ENCODE measurements around the gene ASXL3. TPM values are rescaled to one million over a fixed set of nuclear protein-coding genes. Genes with fewer than 3 reads are reported as not detected.

ASXL3 gene
- total RNA-seq, 1 donor from 2014 or later: 6.6 TPM

DNA sequence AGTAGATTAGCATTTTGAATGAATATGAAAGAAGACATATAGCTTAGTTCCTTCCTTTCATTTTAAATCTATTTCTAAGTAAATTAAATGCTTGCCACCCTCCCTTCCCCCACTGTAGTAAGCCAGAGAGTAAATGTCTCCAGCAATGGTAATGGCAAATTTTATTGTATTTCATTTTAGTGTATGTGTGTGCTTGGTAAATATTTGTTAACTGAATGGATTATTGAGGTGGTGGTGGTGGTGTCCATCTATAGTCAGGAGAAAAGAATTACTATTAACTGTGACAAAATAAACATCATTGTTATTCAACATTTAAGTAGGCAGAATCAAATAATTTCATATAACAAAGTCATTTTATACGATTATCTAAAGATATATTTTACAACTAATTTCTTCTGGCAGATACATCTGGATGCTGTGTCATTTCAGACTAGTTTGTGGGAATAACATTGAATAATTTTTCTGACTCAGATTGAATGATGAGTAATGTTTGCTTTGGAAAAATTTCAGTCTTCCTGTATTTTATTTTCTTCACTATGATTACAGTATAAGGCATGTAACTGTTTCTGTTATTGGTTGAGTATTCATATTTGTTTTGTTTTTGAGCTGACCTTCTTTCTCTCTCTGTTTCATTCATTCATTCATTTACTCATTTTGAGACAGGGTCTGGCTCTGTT lies 18.3 kb downstream of the ASXL3 start:
- Histone ChIP-seq H3K9me3 (no peaks in the 10 kb centered on the region), H3K4me3 (no peak overlapping the region), H3K36me3 (no peaks in the 10 kb centered on the region), H3K4me1 (peaks cover 0 to 4% of the 10 kb centered on the region in 2 donors), H3K27me3 (no peaks in the 10 kb centered on the region), H3K27ac (no peak overlapping the region)
- no peak for DNase-seq (ENCODE audit: low spot score in 2 of 2)
- TF ChIP-seq, protein P1, sequence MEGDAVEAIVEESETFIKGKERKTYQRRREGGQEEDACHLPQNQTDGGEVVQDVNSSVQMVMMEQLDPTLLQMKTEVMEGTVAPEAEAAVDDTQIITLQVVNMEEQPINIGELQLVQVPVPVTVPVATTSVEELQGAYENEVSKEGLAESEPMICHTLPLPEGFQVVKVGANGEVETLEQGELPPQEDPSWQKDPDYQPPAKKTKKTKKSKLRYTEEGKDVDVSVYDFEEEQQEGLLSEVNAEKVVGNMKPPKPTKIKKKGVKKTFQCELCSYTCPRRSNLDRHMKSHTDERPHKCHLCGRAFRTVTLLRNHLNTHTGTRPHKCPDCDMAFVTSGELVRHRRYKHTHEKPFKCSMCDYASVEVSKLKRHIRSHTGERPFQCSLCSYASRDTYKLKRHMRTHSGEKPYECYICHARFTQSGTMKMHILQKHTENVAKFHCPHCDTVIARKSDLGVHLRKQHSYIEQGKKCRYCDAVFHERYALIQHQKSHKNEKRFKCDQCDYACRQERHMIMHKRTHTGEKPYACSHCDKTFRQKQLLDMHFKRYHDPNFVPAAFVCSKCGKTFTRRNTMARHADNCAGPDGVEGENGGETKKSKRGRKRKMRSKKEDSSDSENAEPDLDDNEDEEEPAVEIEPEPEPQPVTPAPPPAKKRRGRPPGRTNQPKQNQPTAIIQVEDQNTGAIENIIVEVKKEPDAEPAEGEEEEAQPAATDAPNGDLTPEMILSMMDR (IDR thresholded peaks at IDR 0.05): no peak
- intact Hi-C loops (cut with DNase I): loop anchor here (2.0 kb wide), 1 partner anchor 18 kb away; the partner anchor contains the start of gene ASXL3

DNA sequence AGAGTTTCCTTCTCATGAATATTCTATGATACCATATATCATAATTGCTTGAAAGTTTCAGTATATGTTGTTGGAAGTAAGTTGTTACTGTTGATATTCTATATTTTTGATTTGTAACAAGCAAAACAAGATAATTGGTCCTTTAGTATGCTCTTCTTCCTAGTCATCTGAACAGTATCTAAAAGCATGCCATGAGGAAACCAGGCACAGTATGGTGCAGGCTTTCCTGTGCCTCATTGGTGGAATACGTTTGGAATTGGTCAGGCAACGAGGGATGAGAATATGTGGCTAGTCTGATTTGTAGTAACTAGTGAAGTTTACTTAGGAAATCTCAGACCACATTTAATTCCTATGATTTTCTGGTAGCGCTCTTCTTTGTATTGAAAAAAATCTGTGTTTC lies 22.8 kb downstream of the ASXL3 start:
- no peak overlapping the region for H3K4me3 ChIP-seq

DNA sequence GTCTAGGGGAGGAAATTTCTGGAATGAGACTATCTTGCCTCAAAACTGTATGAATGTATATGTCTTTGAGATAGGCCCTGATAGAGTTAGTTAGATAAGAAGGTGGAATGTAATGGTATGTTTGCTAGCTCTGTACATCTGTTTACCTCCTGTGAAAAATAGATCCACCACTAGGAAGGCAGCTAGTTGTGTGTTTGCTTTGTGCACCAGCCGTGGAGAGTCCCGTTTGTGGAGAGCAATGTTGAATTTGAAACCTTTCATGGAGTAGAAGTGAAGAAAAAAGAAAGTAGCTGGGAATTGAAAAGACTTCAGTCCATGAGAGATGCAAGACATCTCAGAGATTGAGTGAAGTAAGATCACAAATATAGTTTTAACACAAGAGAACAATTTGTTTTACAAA lies 25.4 kb downstream of the ASXL3 start:
- intact Hi-C loops (cut with DNase I): no loop called here
- H3K4me1 ChIP-seq: no peaks in the 10 kb centered on the region
- H3K4me3 ChIP-seq: no peak overlapping the region
- no peaks in the 10 kb centered on the region for H3K9me3 ChIP-seq
- DNase-seq (ENCODE audit: low spot score in 2 of 2): no peak
- H3K27ac ChIP-seq: no peak overlapping the region
- H3K27me3 ChIP-seq: no peaks in the 10 kb centered on the region
- no peaks in the 10 kb centered on the region for H3K36me3 ChIP-seq
- TF ChIP-seq, protein P1 (IDR thresholded peaks at IDR 0.05): no peak

More for the DNA sequence above, 22.8 kb downstream of the ASXL3 start:
- DNase-seq (ENCODE audit: low spot score in 2 of 2): no peak
- TF ChIP-seq, protein P1 (IDR thresholded peaks at IDR 0.05): no peak
- no peaks in the 10 kb centered on the region for H3K36me3 ChIP-seq
- intact Hi-C loops (cut with DNase I): no loop called here
- no peak overlapping the region for H3K27ac ChIP-seq
- H3K27me3 ChIP-seq: no peaks in the 10 kb centered on the region
- peaks cover 0 to 3% of the 10 kb centered on the region in 2 donors for H3K4me1 ChIP-seq
- H3K9me3 ChIP-seq: no peaks in the 10 kb centered on the region

DNA sequence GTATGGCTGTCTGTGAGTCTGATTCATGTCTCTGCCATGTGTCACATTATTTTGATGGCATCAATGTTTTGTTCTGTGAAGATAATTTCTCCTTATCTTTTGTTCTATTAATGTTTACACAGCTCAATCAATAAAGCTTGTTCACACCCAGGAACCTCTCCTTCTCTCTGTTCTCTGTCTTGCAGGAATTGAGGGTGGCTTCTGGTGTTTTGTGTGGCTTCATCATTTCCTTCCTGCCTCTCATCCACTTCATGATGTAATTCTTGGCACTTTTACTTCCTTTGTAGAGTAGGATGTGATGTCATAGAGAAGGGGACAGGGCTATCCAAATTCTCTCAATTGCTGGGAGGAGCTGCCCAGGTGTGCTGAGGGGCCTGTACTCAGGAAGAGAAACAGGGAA lies 27.2 kb downstream of the ASXL3 start:
- DNase-seq (ENCODE audit: low spot score in 2 of 2): no peak
- Histone ChIP-seq H3K27me3 (no peaks in the 10 kb centered on the region), H3K27ac (no peak overlapping the region), H3K9me3 (no peaks in the 10 kb centered on the region), H3K36me3 (no peaks in the 10 kb centered on the region), H3K4me1 (no peaks in the 10 kb centered on the region), H3K4me3 (no peak overlapping the region)
- intact Hi-C loops (cut with DNase I): no loop called here
- TF ChIP-seq, protein P1 (IDR thresholded peaks at IDR 0.05): no peak

DNA sequence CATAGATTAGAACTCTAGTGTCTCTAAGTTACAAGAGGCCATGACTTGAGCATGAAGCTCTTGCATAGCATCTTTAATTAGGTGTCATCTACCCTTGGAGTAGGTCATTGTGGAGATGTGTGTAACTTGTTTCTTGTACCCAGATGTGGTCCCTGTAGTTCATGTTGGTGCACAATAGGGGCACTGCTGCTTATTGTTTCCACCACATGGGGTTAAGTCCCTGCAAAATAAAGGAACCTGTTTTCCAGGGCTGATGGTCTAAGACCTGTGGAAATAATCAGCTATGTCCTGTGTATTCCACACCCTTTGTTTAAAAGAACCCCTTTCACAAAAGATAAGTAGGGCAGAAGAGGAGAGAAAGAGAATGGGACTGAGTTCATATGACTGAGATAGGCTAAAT lies 28.6 kb downstream of the ASXL3 start:
- intact Hi-C loops (cut with DNase I): no loop called here
- Histone ChIP-seq H3K4me1 (no peaks in the 10 kb centered on the region), H3K4me3 (no peak overlapping the region), H3K27ac (no peak overlapping the region), H3K27me3 (no peaks in the 10 kb centered on the region), H3K36me3 (no peaks in the 10 kb centered on the region), H3K9me3 (no peaks in the 10 kb centered on the region)
- no peak for DNase-seq (ENCODE audit: low spot score in 2 of 2)
- TF ChIP-seq, protein P1 (IDR thresholded peaks at IDR 0.05): no peak

All from ascending aorta (tissue), 2 donors.